Retina (tissue), 1 donor: ENCODE measurements around the gene KRT80.
A peak's percentile ranks its signal among the peaks of the same experiment; 100 is the strongest.

ENCODE experiments used
- DNase-seq: peaks from one replicate; pipeline ENCODE4 v3.0.0-alpha.2; 2016

The KRT80 gene

GRCh38 chr12:52228931-52229330 lies 37.1 kb upstream of the KRT80 start:
- no peak for DNase-seq

- DNase-seq, result no peak
Observed at GRCh38 chr12:52228366-52228765, 36.6 kb upstream of the KRT80 start.

- no peak for DNase-seq
Observed at GRCh38 chr12:52227606-52228166, 35.9 kb upstream of the KRT80 start.

- no peak for DNase-seq
Observed at GRCh38 chr12:52226446-52226845, 34.6 kb upstream of the KRT80 start.

- no peak for DNase-seq
Observed at GRCh38 chr12:52225752-52226151, 33.9 kb upstream of the KRT80 start.

GRCh38 chr12:52224151-52224550 lies 32.3 kb upstream of the KRT80 start:
- no peak for DNase-seq

- DNase-seq, result no peak
Observed at GRCh38 chr12:52223406-52224039, 31.7 kb upstream of the KRT80 start.

- DNase-seq, result no peak
Observed at GRCh38 chr12:52222692-52223091, 30.9 kb upstream of the KRT80 start.

- no peak for DNase-seq
Observed at GRCh38 chr12:52221912-52222457, 30.2 kb upstream of the KRT80 start.

GRCh38 chr12:52221070-52221781 lies 29.4 kb upstream of the KRT80 start:
- no peak for DNase-seq

- DNase-seq, result no peak
Observed at GRCh38 chr12:52220477-52220876, 28.7 kb upstream of the KRT80 start.

GRCh38 chr12:52218001-52218400 lies 26.2 kb upstream of the KRT80 start:
- no peak for DNase-seq

- DNase-seq, result no peak
Observed at GRCh38 chr12:52217223-52217622, 25.4 kb upstream of the KRT80 start.

- no peak for DNase-seq
Observed at GRCh38 chr12:52216807-52217206, 25.0 kb upstream of the KRT80 start.

- DNase-seq, result no peak
Observed at GRCh38 chr12:52216100-52216499, 24.3 kb upstream of the KRT80 start.

- no peak for DNase-seq
Observed at GRCh38 chr12:52215587-52216031, 23.8 kb upstream of the KRT80 start.

GRCh38 chr12:52214421-52214802 lies 22.6 kb upstream of the KRT80 start:
- DNase-seq, result no peak

- DNase-seq, result peak; percentile 81
Observed at GRCh38 chr12:52213564-52214420, 22.0 kb upstream of the KRT80 start.

GRCh38 chr12:52212701-52213563 lies 21.1 kb upstream of the KRT80 start:
- no peak for DNase-seq

GRCh38 chr12:52211716-52212585 lies 20.1 kb upstream of the KRT80 start:
- DNase-seq, result no peak
